IMR-90 (cell line): ENCODE measurements around the gene FAF1. TPM values are rescaled to one million over a fixed set of nuclear protein-coding genes. Genes with fewer than 3 reads are reported as not detected.

ENCODE experiments used
- ATAC-seq: fragments of 200-7000 bp; cut with Tn5 transposase; 2 replicates; pipeline ENCODE4 v1.9.1; 2020; ENCODE audit warnings: low read depth, mild to moderate bottlenecking, moderate library complexity
- BruUV-seq: library from RNA; stranded (reverse); fragments of 400-500 nt; replicated peaks from 2 replicates; lab custom pipeline; 2021; lab: Mats Ljungman, UMichigan
- CTCF ChIA-PET: fragments of 300-600 bp; formaldehyde crosslinking; extraction: SDS; loops from one replicate; lab custom pipeline; 2021; ENCODE audit warnings: antibody characterized with exemption; lab: Yijun Ruan, JAX
- POLR2A ChIA-PET: fragments of 300-600 bp; sonication (Branson Sonifier 250); formaldehyde crosslinking; loops from one replicate; lab custom pipeline; 2022; ENCODE audit warnings: antibody characterized with exemption; ENCODE audit not compliant: unreplicated experiment; lab: Charles Lee
- DNase-seq: peaks from one replicate; pipeline ENCODE4 v3.0.0; 2013
- H2AFZ ChIP-seq: replicated peaks from 2 replicates; pipeline ENCODE3; 2013; ENCODE audit warnings: low read length, mild to moderate bottlenecking; ENCODE audit not compliant: poor library complexity
- H2AK5ac ChIP-seq: 2 replicates; pipeline ENCODE4 v1.6.1; 2013; ENCODE audit warnings: low read depth, low read length, inconsistent platforms
- H2AK9ac ChIP-seq: replicated peaks from 2 replicates; pipeline ENCODE3; 2013; ENCODE audit warnings: mild to moderate bottlenecking, low read depth, low read length, moderate library complexity; ENCODE audit not compliant: poor library complexity
- H2BK120ac ChIP-seq: 2 replicates; pipeline ENCODE4 v1.6.1; 2013; ENCODE audit warnings: low read depth, low read length, inconsistent platforms
- H2BK15ac ChIP-seq: 3 replicates; pipeline ENCODE4 v1.6.1; 2013; ENCODE audit warnings: low read depth, low read length, inconsistent platforms
- H2BK20ac ChIP-seq: 2 replicates; pipeline ENCODE4 v1.6.1; 2013; ENCODE audit warnings: low read depth, mild to moderate bottlenecking, inconsistent platforms, low read length, moderate library complexity
- H2BK5ac ChIP-seq: 2 replicates; pipeline ENCODE4 v1.6.1; 2013; ENCODE audit warnings: mild to moderate bottlenecking, low read depth, low read length, inconsistent platforms; ENCODE audit not compliant: poor library complexity, severe bottlenecking
- H3K14ac ChIP-seq: replicated peaks from 2 replicates; pipeline ENCODE4 v1.6.1; 2013; ENCODE audit warnings: low read depth, low read length, inconsistent platforms
- H3K18ac ChIP-seq: 2 replicates; pipeline ENCODE4 v1.6.1; 2013; ENCODE audit warnings: low read depth, low read length, control low read depth
- H3K23ac ChIP-seq: 2 replicates; pipeline ENCODE4 v1.6.1; 2013; ENCODE audit warnings: low read depth, low read length, inconsistent platforms
- H3K27ac ChIP-seq: 2 replicates; pipeline ENCODE4 v1.5.1; 2013; ENCODE audit warnings: mild to moderate bottlenecking, control low read depth, low read length; ENCODE audit not compliant: insufficient read depth
- H3K27me3 ChIP-seq: 2 replicates; pipeline ENCODE4 v1.6.1; 2013; ENCODE audit warnings: low read length; ENCODE audit not compliant: control insufficient read depth, insufficient read depth
- H3K36me3 ChIP-seq: 2 replicates; pipeline ENCODE4 v1.6.1; 2013; ENCODE audit warnings: low read length, mixed read lengths; ENCODE audit not compliant: control insufficient read depth, insufficient read depth
- H3K4ac ChIP-seq: 2 replicates; pipeline ENCODE4 v1.6.1; 2013; ENCODE audit warnings: low read depth, low read length, inconsistent platforms
- H3K4me1 ChIP-seq: 2 replicates; pipeline ENCODE4 v1.6.1; 2013; ENCODE audit warnings: low read length, mixed read lengths; ENCODE audit not compliant: control insufficient read depth, insufficient read depth
- H3K4me2 ChIP-seq: 2 replicates; pipeline ENCODE4 v1.6.1; 2013; ENCODE audit warnings: low read depth, mild to moderate bottlenecking, control low read depth, low read length, moderate library complexity
- H3K4me3 ChIP-seq: 2 replicates; pipeline ENCODE4 v1.5.1; 2013; ENCODE audit warnings: low read depth, mild to moderate bottlenecking, control low read depth, low read length, moderate library complexity; ENCODE audit not compliant: insufficient read depth
- H3K56ac ChIP-seq: 2 replicates; pipeline ENCODE4 v1.6.1; 2013; ENCODE audit warnings: low read length, inconsistent platforms; ENCODE audit not compliant: insufficient read depth; ENCODE audit errors: extremely low read depth
- H3K79me1 ChIP-seq, 2 experiments: 2 replicates each; pipeline ENCODE4 v1.6.1; 2013; ENCODE audit warnings: low read length in 2 of 2, inconsistent platforms in 1 of 2, low read depth in 1 of 2
- H3K9ac ChIP-seq: 2 replicates; pipeline ENCODE4 v1.6.1; 2013; ENCODE audit warnings: low read depth, low read length, control low read depth
- H3K9me1 ChIP-seq: 2 replicates; pipeline ENCODE4 v1.6.1; 2013; ENCODE audit warnings: low read length, inconsistent platforms; ENCODE audit not compliant: insufficient read depth
- H3K9me3 ChIP-seq: 2 replicates; pipeline ENCODE4 v1.6.1; 2013; ENCODE audit warnings: low read length; ENCODE audit not compliant: control insufficient read depth, insufficient read depth
- H4K20me1 ChIP-seq: 2 replicates; pipeline ENCODE4 v1.6.1; 2013; ENCODE audit warnings: low read length, inconsistent platforms; ENCODE audit not compliant: insufficient read depth
- H4K5ac ChIP-seq: 2 replicates; pipeline ENCODE4 v1.6.1; 2013; ENCODE audit warnings: mild to moderate bottlenecking, low read depth, low read length, control low read depth
- H4K8ac ChIP-seq, 2 experiments: 2 replicates each; pipeline ENCODE4 v1.6.1; 2013; ENCODE audit warnings: low read depth in 2 of 2, low read length in 2 of 2, control low read depth in 1 of 2, inconsistent platforms in 1 of 2
- H4K91ac ChIP-seq: 2 replicates; pipeline ENCODE4 v1.6.1; 2013; ENCODE audit warnings: low read depth, low read length, inconsistent platforms; ENCODE audit not compliant: insufficient read depth
- FOS ChIP-seq: fragments of 150-350 bp; IDR thresholded peaks from 2 replicates; pipeline ENCODE4 v1.6.1; 2016; ENCODE audit warnings: low read depth, low read length
- POLR2A ChIP-seq: IDR thresholded peaks from 2 replicates; pipeline ENCODE4 v1.6.1; 2012; ENCODE audit warnings: mild to moderate bottlenecking, low read depth, low read length
- WGBS, 2 experiments: methylation state at CpG; one replicate each; pipeline versions ENCODE4 v1.1.5 to v1.1.7; 2013; ENCODE audit warnings: missing lambda C conversion rate in 2 of 2; ENCODE audit not compliant: insufficient read length in 1 of 2; ENCODE audit errors: extremely low coverage in 2 of 2; 5-methylcytosine and 5-hydroxymethylcytosine counted together
- dilution Hi-C: fragments of 300-500 bp; cut with HindIII; formaldehyde crosslinking; loops from one replicate; pipeline ENCODE4 v1.14.3; 2018; ENCODE audit warnings: low sequenced_read_pairs; ENCODE audit not compliant: unreplicated experiment
- in situ Hi-C: fragments of 300-500 bp; cut with MboI; formaldehyde crosslinking; loops from 3 replicates; pipeline ENCODE4 v1.14.3; 2019; ENCODE audit warnings: low sequenced_read_pairs, inconsistent platforms, mixed read lengths
- intact Hi-C: fragments of 100-400 bp; cut with micrococcal nuclease; formaldehyde crosslinking; loops from 2 replicates; pipeline ENCODE4 v1.10.0; 2022
- polyA plus RNA-seq, 3 experiments: library from polyadenylated mRNA; depleted of rRNA; stranded (reverse); fragments of >200 nt; gene quantifications; 2 replicates each; pipeline ENCODE4 v1.2.3, GENCODE V29; 2012; ENCODE audit warnings: low replicate concordance in 1 of 3
- total RNA-seq: library from RNA; depleted of rRNA; stranded (reverse); fragments of >200 nt; gene quantifications from 2 replicates; pipeline ENCODE4 v1.2.3, GENCODE V29; 2012

The FAF1 gene
- total and polyA plus RNA-seq, 2 of the 4 experiments (the other 2 are of a cell fraction), result 18.8 to 72.9 TPM

DNA sequence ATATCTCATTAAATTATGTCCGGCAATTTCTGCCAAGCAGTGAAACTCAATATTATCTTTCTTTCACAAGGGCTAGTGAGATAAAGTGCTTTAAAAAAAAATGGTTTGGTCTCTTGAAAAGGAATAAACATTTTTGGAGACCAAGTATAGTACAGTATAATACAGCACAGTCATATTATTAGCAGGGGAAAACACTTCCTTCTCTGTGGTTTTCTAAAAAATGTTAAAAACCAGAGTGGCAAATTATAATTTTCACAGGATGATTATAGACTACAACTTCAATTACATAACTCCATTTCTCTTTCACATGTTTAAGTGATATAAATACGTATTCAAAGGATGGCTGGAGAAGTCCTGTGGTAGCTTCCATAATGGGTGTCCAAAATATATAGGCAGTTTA is 366.6 kb downstream of the FAF1 start:
- intact Hi-C loops, result no loop called here
- dilution Hi-C loops, result no loop called here
- H3K4me1 ChIP-seq, result no peaks in the 10 kb centered on the region

More for the DNA sequence above, 366.6 kb downstream of the FAF1 start:
- no peak overlapping the region for H4K91ac ChIP-seq
- no peak overlapping the region for H3K4me3 ChIP-seq
- no peak overlapping the region for H3K23ac ChIP-seq
- no peaks in the 10 kb centered on the region for H3K79me1 ChIP-seq
- H2BK15ac ChIP-seq, result no peak overlapping the region
- H4K20me1 ChIP-seq, result no peaks in the 10 kb centered on the region
- no CpG with 5 or more reads among the region's 2 CpGs for WGBS, 2 experiments
- no TSS peak for BruUV-seq
- H4K8ac ChIP-seq, result no peak overlapping the region
- H3K27ac ChIP-seq, result no peak overlapping the region
- H3K9me3 ChIP-seq, result no peaks in the 10 kb centered on the region
- no peak overlapping the region for H3K18ac ChIP-seq
- ChIA-PET CTCF (no interaction called here), POLR2A (no interaction called here)
- no peak overlapping the region for H2BK20ac ChIP-seq
- in situ Hi-C loops, result no loop called here
- H3K9ac ChIP-seq, result no peak overlapping the region
- ATAC-seq (no peak), DNase-seq (no peak)
- no peak overlapping the region for H3K4me2 ChIP-seq
- peaks cover 3% of the 10 kb centered on the region; the same call in 1 of the 2 replicates for H3K36me3 ChIP-seq
- no peak overlapping the region for H4K5ac ChIP-seq
- no peak overlapping the region for H3K4ac ChIP-seq
- no peak overlapping the region for H3K14ac ChIP-seq
- no peak overlapping the region for H3K56ac ChIP-seq
- no peak overlapping the region for H2BK5ac ChIP-seq
- H3K9me1 ChIP-seq, result peaks cover 12% of the 10 kb centered on the region; the same call in 1 of the 2 replicates
- TF ChIP-seq FOS (no peak), POLR2A (no peak)
- H2AK9ac ChIP-seq, result no peak overlapping the region
- no peaks in the 10 kb centered on the region for H3K27me3 ChIP-seq
- H2AFZ ChIP-seq, result no peak overlapping the region
- no peak overlapping the region for H2AK5ac ChIP-seq
- H2BK120ac ChIP-seq, result no peak overlapping the region
